Colonic mucosa (tissue), 4 donors: ENCODE measurements around the gene TMEM14C. TPM values are rescaled to one million over a fixed set of nuclear protein-coding genes. Genes with fewer than 3 reads are reported as not detected.

Source experiments
- DNase-seq: peaks from one replicate; pipeline ENCODE4 v3.0.0-alpha.2; 2020
- H3K27ac ChIP-seq: fragments of 200-600 bp; one replicate; pipeline ENCODE4 v1.8.0; 2021
- H3K27me3 ChIP-seq: fragments of 200-600 bp; one replicate; pipeline ENCODE4 v1.8.0; 2021
- H3K36me3 ChIP-seq: fragments of 200-600 bp; one replicate; pipeline ENCODE4 v1.8.0; 2021
- H3K4me1 ChIP-seq: fragments of 200-600 bp; one replicate; pipeline ENCODE4 v1.8.0; 2021; ENCODE audit warnings: mild to moderate bottlenecking
- H3K4me3 ChIP-seq: fragments of 200-600 bp; one replicate; pipeline ENCODE4 v1.8.0; 2021
- H3K9ac ChIP-seq, 2 donors: one replicate each; pipeline ENCODE4 v1.7.0; 2013; ENCODE audit warnings: control low read depth in 2 of 2, low read depth in 2 of 2, low read length in 2 of 2
- H3K9me3 ChIP-seq: fragments of 200-600 bp; one replicate; pipeline ENCODE4 v1.8.0; 2021
- intact Hi-C: fragments of 100-400 bp; cut with DNase I; formaldehyde crosslinking; loops from one replicate; pipeline ENCODE4 v1.14.1; 2022
- total RNA-seq, 2 donors: library from RNA; stranded (reverse); fragmentation: NEBNext Ultra II Directional in 1 of 2; extraction: Animal tissue kit (Norgen Biotek cat#: 25700) in 1 of 2; gene quantifications; one replicate each; pipeline ENCODE4 v1.2.1, GENCODE V29; 2021
- TF ChIP-seq, protein P1 (sequence below): fragments of 200-600 bp; IDR thresholded peaks from one replicate; pipeline ENCODE4 v1.8.0; 2022; ENCODE audit warnings: antibody characterized with exemption, mild to moderate bottlenecking
- donor health status: healthy.
- donor health status: DM: no; HTN: no; CAD: no.
- donor health status: DM: no; HTN: no; CAD: no.

The TMEM14C gene
- total RNA-seq, 2 donors from 2014 or later = 63.4 to 86.8 TPM

DNA sequence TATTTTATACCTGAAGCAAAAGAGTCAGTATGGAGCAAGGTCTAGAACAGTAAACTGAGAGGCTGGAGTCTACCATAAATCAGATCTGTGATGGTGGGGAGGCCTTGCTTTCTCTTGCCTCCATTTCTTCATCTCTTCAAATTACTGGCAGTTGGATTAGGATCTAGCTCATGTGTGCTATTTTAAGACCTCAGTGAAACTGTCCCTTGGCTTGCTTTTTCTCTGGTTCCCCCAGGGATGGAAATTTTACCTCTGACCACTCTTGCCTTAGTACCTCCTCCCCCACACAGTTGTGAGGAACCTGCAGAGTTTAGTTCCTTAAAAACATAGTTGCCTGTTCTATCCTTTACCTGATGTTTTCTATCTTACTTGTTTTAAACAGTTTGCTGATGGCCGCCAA is 33.2 kb downstream of the TMEM14C start:
- no peaks in the 10 kb centered on the region for H3K36me3 ChIP-seq

DNA sequence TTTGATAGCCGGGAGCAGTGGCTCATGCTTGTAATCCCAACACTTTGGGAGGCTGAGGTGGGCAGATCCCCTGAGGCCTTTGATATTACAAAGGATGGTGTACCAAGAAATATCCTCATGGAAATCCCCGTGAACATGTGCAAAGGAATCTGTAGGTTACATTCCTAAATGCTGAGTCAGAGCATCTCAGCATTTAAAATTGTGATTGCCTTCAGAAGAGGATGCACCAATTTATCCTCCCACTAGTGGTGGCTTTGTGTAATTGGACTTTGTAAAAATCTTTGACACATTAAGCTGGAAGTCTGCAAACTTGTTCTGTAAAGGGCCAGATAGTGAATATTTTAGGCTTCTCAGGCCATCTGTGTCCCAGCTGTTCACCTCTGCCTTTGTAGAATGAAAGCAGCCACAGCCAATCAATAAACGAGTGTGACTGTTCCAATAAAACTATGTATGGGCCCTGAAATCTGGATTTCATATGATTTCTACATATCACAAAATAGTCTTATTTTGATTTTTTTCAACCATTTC is 36.5 kb downstream of the TMEM14C start:
- H3K27me3 ChIP-seq = no peaks in the 10 kb centered on the region
- H3K36me3 ChIP-seq = no peaks in the 10 kb centered on the region
- TF ChIP-seq, protein P1, sequence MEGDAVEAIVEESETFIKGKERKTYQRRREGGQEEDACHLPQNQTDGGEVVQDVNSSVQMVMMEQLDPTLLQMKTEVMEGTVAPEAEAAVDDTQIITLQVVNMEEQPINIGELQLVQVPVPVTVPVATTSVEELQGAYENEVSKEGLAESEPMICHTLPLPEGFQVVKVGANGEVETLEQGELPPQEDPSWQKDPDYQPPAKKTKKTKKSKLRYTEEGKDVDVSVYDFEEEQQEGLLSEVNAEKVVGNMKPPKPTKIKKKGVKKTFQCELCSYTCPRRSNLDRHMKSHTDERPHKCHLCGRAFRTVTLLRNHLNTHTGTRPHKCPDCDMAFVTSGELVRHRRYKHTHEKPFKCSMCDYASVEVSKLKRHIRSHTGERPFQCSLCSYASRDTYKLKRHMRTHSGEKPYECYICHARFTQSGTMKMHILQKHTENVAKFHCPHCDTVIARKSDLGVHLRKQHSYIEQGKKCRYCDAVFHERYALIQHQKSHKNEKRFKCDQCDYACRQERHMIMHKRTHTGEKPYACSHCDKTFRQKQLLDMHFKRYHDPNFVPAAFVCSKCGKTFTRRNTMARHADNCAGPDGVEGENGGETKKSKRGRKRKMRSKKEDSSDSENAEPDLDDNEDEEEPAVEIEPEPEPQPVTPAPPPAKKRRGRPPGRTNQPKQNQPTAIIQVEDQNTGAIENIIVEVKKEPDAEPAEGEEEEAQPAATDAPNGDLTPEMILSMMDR = no peak
- no peak overlapping the region for H3K27ac ChIP-seq
- no peak overlapping the region for H3K4me3 ChIP-seq
- intact Hi-C loops = no loop called here
- H3K9me3 ChIP-seq = no peaks in the 10 kb centered on the region
- DNase-seq = no peak
- no peak overlapping the region for H3K9ac ChIP-seq
- H3K4me1 ChIP-seq = no peaks in the 10 kb centered on the region

More for the DNA sequence above, 33.2 kb downstream of the TMEM14C start:
- intact Hi-C loops = no loop called here
- Histone ChIP-seq H3K27ac (no peak overlapping the region), H3K27me3 (no peaks in the 10 kb centered on the region), H3K9ac (no peak overlapping the region), H3K9me3 (no peaks in the 10 kb centered on the region), H3K4me3 (no peak overlapping the region), H3K4me1 (no peaks in the 10 kb centered on the region)
- TF ChIP-seq, protein P1 = no peak
- DNase-seq = no peak

DNA sequence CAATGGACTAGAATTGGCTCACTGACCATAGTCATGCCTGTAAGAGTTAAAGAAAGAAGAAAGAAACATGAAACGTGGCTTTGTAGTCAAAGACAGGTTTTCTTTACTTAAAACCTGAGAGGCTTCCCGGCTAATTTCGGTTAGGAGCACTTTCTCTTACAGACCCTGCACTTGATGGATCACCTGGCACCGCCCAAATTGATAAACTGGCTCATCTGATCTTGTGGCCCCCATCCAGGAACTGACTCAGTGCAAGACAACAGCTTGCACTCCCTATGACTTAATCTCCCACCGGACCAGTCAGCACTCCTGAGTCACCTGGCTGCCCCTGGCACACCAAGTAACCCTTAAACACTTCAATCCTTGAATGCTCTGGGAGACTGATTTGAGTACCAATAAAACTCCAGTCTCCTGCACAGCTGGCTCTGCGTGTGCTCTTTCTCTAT is 37.0 kb downstream of the TMEM14C start:
- DNase-seq = no peak
- Histone ChIP-seq H3K4me3 (no peak overlapping the region), H3K27me3 (no peaks in the 10 kb centered on the region), H3K36me3 (no peaks in the 10 kb centered on the region), H3K4me1 (no peaks in the 10 kb centered on the region), H3K27ac (no peak overlapping the region), H3K9ac (no peak overlapping the region), H3K9me3 (no peaks in the 10 kb centered on the region)
- intact Hi-C loops = no loop called here
- TF ChIP-seq, protein P1 = no peak

DNA sequence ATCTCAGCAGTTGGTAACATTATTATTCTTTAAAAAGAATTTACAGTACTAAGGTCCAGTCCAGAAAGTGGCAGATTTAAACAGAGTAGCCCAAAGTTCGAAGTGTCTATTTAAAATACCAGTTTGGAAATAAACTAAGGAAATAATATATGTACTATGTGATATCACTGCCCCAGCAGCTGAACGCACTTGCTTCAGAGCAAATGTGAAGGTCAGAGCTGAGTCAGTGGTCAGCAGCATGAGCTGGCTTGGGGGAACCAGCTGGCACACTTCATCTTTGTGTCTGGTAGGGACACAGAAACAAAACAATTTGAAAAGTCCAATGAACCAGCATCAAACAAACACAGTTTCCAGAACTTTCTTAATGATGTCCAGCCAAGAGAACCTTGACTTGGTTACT is 40.1 kb downstream of the TMEM14C start:
- Histone ChIP-seq H3K4me3 (no peak overlapping the region), H3K27ac (no peak overlapping the region), H3K27me3 (no peaks in the 10 kb centered on the region), H3K36me3 (no peaks in the 10 kb centered on the region), H3K4me1 (no peaks in the 10 kb centered on the region), H3K9ac (no peak overlapping the region), H3K9me3 (no peaks in the 10 kb centered on the region)
- TF ChIP-seq, protein P1 = no peak
- DNase-seq = no peak
- intact Hi-C loops = no loop called here

DNA sequence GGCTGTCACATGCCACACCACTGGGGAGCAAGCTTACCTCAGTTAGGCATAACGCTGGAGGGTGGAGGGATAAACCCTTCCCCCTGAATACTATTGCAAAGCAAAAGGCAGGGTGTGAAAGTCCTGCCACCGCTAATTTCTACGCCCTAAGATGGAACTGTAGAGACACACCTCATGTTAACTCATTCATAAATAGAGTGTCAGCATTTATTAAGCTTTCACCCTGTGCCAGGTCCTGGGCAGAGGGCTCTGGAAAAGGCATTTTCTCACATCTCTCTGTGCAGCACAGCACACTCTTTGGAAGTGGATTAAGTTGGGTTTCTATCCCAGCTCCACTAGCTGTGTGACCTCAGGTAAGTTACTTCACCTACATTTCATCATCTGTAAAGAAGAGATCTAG is 46.5 kb downstream of the TMEM14C start:
- intact Hi-C loops = no loop called here
- Histone ChIP-seq H3K36me3 (no peaks in the 10 kb centered on the region), H3K27me3 (no peaks in the 10 kb centered on the region), H3K4me1 (no peaks in the 10 kb centered on the region), H3K9me3 (no peaks in the 10 kb centered on the region), H3K4me3 (no peak overlapping the region), H3K9ac (no peak overlapping the region), H3K27ac (no peak overlapping the region)
- TF ChIP-seq, protein P1 = no peak
- DNase-seq = no peak
